ENCODE data around the gene AIF1L.

AIF1L gene

DNA sequence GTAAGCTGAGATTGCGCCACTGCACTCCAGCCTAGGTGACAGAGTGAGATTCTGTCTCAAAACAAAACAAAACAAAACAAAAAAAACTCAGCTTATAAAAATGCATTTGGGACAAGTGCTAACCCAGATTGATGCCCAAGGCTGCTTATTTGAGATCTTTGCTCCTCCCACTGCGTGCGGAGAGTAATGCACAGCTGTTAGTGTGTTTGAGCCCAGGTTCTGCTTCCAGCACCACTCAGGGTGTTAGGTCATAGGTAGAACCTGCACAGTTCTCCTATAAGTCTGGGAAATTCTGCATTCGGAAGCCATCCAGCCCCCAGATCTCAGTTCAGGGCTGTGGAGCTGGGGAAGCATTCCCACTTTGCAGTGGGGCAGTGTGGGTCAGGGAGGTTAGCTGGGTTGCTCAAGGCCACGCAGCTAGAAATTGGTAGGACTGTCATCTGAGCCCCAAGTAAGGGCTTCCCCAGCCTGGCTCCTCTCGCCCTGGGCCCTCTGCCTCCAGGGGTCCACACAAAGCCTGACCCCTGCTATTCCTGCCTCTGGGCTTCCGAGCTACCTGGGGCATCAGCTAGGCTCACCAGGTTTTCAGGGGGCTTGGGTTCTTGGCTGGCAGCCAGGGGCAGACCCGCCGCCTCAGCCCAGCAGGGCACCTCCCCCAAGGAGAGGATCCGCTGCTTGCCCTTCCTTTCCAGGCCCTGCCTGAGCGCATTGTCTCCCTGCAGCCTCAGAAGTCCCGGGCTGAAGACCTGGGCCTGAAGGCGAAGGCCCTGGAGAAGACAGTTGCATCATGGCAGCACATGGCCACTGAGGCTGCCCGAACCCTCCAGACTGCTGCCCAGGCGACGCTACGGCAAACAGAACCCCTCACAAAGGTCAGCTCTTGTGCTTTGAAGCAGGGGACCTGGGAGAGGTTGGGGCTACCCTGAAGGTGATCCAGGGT lies 17.6 kb upstream of the AIF1L start:
- no peak for DNase-seq

GRCh38 chr9:131080589-131080988 lies 15.7 kb upstream of the AIF1L start:
- DNase-seq: no peak

DNA sequence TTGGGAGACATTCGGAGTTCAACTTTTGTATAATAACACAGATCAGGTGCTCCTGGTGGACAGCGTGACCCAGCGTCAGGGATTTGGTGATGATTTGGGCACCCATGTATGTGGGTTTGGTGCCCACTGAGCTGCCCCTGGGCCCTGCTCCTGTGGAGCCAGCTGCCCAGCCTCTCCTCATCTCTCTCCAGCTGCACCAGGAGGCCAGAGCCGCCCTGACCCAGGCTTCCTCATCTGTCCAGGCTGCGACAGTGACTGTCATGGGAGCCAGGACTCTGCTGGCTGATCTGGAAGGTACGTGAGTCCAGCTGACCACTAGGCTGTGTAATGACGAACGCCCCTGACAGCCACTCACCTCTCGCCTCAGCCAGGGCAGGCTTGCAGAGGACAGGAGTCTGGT lies 14.5 kb upstream of the AIF1L start:
- DNase-seq: no peak

GRCh38 chr9:131082774-131083512 lies 13.4 kb upstream of the AIF1L start:
- no peak for DNase-seq

- no peak for DNase-seq
Measured at GRCh38 chr9:131084661-131085369, 11.5 kb upstream of the AIF1L start.

- no peak for DNase-seq
Measured at GRCh38 chr9:131085370-131086122, 10.8 kb upstream of the AIF1L start.

GRCh38 chr9:131087354-131087893 lies 8.9 kb upstream of the AIF1L start:
- DNase-seq: no peak

- DNase-seq: no peak
Measured at GRCh38 chr9:131090025-131090787, 6.1 kb upstream of the AIF1L start.

DNA sequence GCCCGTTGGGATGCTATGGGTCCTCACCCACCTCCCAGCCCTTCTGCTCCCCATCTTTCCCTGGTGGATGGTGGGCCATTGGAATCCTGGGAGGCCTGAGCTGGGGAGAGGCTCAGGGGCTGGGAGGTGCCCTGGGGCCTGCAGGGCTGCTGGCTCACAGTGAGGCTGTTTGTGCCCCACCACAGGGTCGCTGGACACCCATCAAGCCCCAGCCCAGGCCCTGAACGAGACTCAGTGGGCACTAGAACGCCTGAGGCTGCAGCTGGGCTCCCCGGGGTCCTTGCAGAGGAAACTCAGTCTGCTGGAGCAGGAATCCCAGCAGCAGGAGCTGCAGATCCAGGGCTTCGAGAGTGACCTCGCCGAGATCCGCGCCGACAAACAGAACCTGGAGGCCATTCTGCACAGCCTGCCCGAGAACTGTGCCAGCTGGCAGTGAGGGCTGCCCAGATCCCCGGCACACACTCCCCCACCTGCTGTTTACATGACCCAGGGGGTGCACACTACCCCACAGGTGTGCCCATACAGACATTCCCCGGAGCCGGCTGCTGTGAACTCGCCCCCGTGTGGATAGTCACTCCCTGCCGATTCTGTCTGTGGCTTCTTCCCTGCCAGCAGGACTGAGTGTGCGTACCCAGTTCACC lies 4.9 kb upstream of the AIF1L start:
- DNase-seq: no peak

- DNase-seq: no peak
Measured at GRCh38 chr9:131092030-131092429, 4.3 kb upstream of the AIF1L start.

GRCh38 chr9:131092548-131093440 lies 3.5 kb upstream of the AIF1L start:
- DNase-seq: no peak

DNA sequence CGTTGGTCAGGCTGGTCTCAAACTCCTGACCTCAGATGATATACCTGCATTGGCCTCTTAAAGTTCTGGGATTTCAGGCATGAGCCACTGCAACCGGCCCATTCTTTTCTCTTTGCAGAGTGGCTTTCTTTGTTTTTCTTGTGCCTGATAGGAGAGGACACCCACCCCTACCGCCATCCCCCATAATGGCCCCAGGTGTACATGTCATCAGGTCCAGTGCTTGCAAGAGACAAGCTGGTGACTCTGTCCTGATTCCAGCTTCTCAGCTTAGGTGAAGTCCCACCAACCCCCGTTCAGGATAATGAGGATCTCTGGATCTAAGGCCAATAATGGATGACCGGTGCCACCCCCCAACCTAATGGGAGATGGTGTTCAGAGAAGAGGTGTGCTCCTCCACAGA lies 2.3 kb upstream of the AIF1L start:
- no peak for DNase-seq

- no peak for DNase-seq
Measured at GRCh38 chr9:131094622-131095021, 1.7 kb upstream of the AIF1L start.

DNA sequence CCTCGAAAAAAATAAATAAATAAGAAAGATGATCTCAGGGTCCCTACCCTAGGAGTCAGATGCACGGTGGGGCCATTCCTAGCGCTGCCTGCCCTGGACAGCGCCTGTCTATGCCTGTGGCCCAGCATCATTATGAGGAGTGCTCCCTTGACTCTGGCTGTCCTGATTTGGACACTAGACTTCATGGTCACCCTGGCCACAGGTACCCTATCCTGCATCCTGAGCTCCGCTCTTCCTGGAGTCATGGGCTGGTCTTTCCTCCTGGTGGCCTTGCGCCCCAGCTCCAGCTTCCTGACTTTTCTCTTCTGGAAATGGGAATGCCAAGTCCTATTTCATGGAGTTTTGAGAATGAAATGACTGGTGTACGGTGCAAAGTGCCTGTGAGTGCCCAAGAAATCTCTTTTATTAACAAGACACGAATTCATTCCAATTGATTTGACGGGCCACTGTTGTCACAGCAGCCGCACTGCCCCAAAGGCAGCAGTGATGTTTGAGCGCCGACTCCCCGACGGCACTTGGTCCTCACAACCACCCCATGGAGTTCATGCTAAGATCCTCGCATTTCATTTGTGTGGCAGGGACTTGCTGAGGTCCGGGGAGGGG lies 564 bp upstream of the AIF1L start:
- no peak for DNase-seq

GRCh38 chr9:131097126-131097947 lies 1.0 kb downstream of the AIF1L start:
- no peak for DNase-seq

- no peak for DNase-seq
Measured at GRCh38 chr9:131097948-131098278, 1.6 kb downstream of the AIF1L start.

GRCh38 chr9:131098391-131099101 lies 2.2 kb downstream of the AIF1L start:
- DNase-seq: no peak

DNA sequence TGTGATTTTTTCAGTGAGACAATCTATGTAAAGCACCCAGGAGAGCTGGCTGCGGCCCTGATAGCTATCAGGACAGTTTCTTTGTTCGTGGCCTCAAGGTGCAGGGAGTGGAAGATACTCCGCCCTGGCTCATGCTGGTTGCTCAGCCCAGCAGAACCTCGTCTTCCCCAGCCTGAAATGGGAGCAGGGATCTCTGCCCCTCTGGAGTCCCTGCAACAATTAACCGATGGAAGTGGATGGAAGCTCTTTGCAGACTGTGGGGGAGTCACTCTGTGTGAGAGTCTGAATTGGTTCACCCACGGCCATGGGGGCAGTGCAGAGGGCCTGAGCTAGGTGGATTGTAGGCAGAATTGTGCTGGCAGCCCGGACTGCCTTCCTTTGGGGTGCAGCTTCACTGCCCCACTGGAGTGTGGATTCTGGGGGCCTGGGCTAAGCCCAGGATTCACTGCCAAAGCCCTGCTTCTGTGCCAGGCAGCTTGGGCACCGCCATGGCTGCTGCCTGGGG lies 2.8 kb downstream of the AIF1L start:
- DNase-seq: no peak

Data from activated naive CD4-positive, alpha-beta T cell treated with anti-CD3 and anti-CD28 coated beads, Interleukin-2, amount 50 U/mL, for 16 hours (primary cell).